Breast epithelium (tissue), 3 donors: ENCODE results near the gene TFG.
"Not testable (repeated sequence)": the region's sequence is repeated elsewhere in the genome, so short reads cannot be mapped to it uniquely, and the experiment has no call there.

Experiments used
- POLR2A ChIP-seq: fragments of 450-650 bp; IDR thresholded peaks from one replicate; pipeline ENCODE4 v1.6.1; 2016; ENCODE audit warnings: antibody characterized with exemption, mild to moderate bottlenecking, moderate library complexity
- POLR2AphosphoS5 ChIP-seq, 3 donors: sonication (generic); formaldehyde crosslinking; IDR thresholded peaks; one replicate each; pipeline ENCODE4 v1.6.1; 2017; ENCODE audit warnings: antibody characterized with exemption in 3 of 3
- TF ChIP-seq, protein P1 (sequence below), 3 donors: fragments of 450-650 bp; IDR thresholded peaks; one replicate each; pipeline ENCODE4 v1.5.1; 2016 to 2017; ENCODE audit warnings: antibody characterized with exemption in 3 of 3, mild to moderate bottlenecking in 3 of 3, moderate library complexity in 3 of 3

- TF ChIP-seq, protein P1, sequence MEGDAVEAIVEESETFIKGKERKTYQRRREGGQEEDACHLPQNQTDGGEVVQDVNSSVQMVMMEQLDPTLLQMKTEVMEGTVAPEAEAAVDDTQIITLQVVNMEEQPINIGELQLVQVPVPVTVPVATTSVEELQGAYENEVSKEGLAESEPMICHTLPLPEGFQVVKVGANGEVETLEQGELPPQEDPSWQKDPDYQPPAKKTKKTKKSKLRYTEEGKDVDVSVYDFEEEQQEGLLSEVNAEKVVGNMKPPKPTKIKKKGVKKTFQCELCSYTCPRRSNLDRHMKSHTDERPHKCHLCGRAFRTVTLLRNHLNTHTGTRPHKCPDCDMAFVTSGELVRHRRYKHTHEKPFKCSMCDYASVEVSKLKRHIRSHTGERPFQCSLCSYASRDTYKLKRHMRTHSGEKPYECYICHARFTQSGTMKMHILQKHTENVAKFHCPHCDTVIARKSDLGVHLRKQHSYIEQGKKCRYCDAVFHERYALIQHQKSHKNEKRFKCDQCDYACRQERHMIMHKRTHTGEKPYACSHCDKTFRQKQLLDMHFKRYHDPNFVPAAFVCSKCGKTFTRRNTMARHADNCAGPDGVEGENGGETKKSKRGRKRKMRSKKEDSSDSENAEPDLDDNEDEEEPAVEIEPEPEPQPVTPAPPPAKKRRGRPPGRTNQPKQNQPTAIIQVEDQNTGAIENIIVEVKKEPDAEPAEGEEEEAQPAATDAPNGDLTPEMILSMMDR (IDR thresholded peaks at IDR 0.05): not testable (repeated sequence)
- not testable (repeated sequence) for TF ChIP-seq POLR2A; POLR2AphosphoS5 (IDR thresholded peaks at IDR 0.05)
Observed at GRCh38 chr3:100667316-100667715, 42.0 kb upstream of the TFG start.
